K562 (cell line): ENCODE measurements around the gene IL1RL2. TPM values are rescaled to one million over a fixed set of nuclear protein-coding genes. Genes with fewer than 3 reads are reported as not detected.
A peak's percentile ranks its signal among the peaks of the same experiment; 100 is the strongest.

Source experiments
- ATAC-seq: fragments of 200-7000 bp; cut with Tn5 transposase; 3 replicates; pipeline ENCODE4 v1.9.1; 2020; ENCODE audit warnings: moderate library complexity
- BruUV-seq: library from RNA; stranded (reverse); fragments of 400-500 nt; replicated peaks from 2 replicates; lab custom pipeline; 2021; lab: Mats Ljungman, UMichigan
- CTCF ChIA-PET: fragments of 300-600 bp; formaldehyde crosslinking; extraction: SDS; loops from one replicate; lab custom pipeline; 2021; ENCODE audit warnings: low intra/inter-chr PET ratio; lab: Yijun Ruan, JAX
- POLR2A ChIA-PET: fragments of 300-600, 350-650 bp; sonication (Branson Sonifier 250); formaldehyde crosslinking; extraction: SDS; loops from one replicate; lab custom pipeline; 2021; ENCODE audit warnings: antibody characterized with exemption, inconsistent platforms; lab: Yijun Ruan, JAX
- DNase-seq, 4 experiments: peaks; one replicate each; pipeline versions ENCODE4 v3.0.0 to v3.0.0-alpha.2; 2011 to 2018; ENCODE audit warnings: low spot score in 3 of 4, mixed read lengths in 3 of 4; ENCODE audit errors: extremely low read depth in 1 of 4
- FAIRE-seq: peaks from 2 replicates; lab custom pipeline; 2011; peaks lifted over from hg19 to GRCh38; lab: Jason Lieb, UNC
- H2AFZ ChIP-seq: 2 replicates; pipeline ENCODE4 v1.6.0; 2011; ENCODE audit warnings: low read depth, low read length, control low read depth, inconsistent platforms
- H3K27ac ChIP-seq: fragments of 200-600 bp; 3 replicates; pipeline ENCODE4 v1.8.0; 2011; ENCODE audit warnings: low read depth, mild to moderate bottlenecking, control low read depth, inconsistent platforms, low read length, moderate library complexity, mixed read lengths; ENCODE audit errors: extremely low read depth
- H3K27me3 ChIP-seq, 2 experiments: fragments of 300-600 bp in 1 of 2; 2 replicates in 1 of 2; 3 replicates in 1 of 2; pipeline versions ENCODE4 v1.6.0 to v1.8.0; 2011; ENCODE audit warnings: inconsistent platforms in 2 of 2, low read length in 2 of 2, mild to moderate bottlenecking in 1 of 2, mixed read lengths in 1 of 2, moderate library complexity in 1 of 2; ENCODE audit not compliant: control insufficient read depth in 2 of 2, insufficient read depth in 2 of 2
- H3K36me3 ChIP-seq: fragments of 300-600 bp; 3 replicates; pipeline ENCODE4 v1.8.0; 2011; ENCODE audit warnings: mild to moderate bottlenecking, low read length, inconsistent platforms; ENCODE audit not compliant: control insufficient read depth, insufficient read depth
- H3K4me1 ChIP-seq, 2 experiments: fragments of 200-600 bp in 1 of 2; replicated peaks in 1 of 2; 2 replicates in 1 of 2; 3 replicates in 1 of 2; pipeline versions ENCODE4 v1.5.1 to v1.8.0; 2011; ENCODE audit warnings: inconsistent platforms in 2 of 2, low read length in 2 of 2, mild to moderate bottlenecking in 1 of 2, mixed read lengths in 1 of 2, moderate library complexity in 1 of 2; ENCODE audit not compliant: control insufficient read depth in 2 of 2, insufficient read depth in 2 of 2
- H3K4me2 ChIP-seq: 2 replicates; pipeline ENCODE4 v1.6.1; 2011; ENCODE audit warnings: low read length, control low read depth, inconsistent platforms, mixed read lengths; ENCODE audit not compliant: insufficient read depth
- H3K4me3 ChIP-seq: fragments of 200-600 bp; sonication (generic), shearing (Covaris generic); 2 replicates; pipeline ENCODE4 v1.5.1; 2016; ENCODE audit warnings: control low read depth, inconsistent platforms
- H3K79me2 ChIP-seq: fragments of 200-600 bp; 3 replicates; pipeline ENCODE4 v1.8.0; 2011; ENCODE audit warnings: low read length, inconsistent platforms; ENCODE audit not compliant: control insufficient read depth, insufficient read depth
- H3K9ac ChIP-seq, 2 experiments: 2 replicates each; pipeline versions ENCODE4 v1.6.0 to v1.6.1; 2011; ENCODE audit warnings: low read depth in 2 of 2, low read length in 2 of 2, control low read depth in 1 of 2, inconsistent platforms in 1 of 2, mild to moderate bottlenecking in 1 of 2, mixed read lengths in 1 of 2; ENCODE audit not compliant: insufficient read depth in 1 of 2
- H3K9me1 ChIP-seq: one replicate; pipeline ENCODE4 v1.6.0; 2011; ENCODE audit warnings: inconsistent platforms, mild to moderate bottlenecking, low read length, moderate library complexity; ENCODE audit not compliant: control insufficient read depth, insufficient read depth
- H3K9me3 ChIP-seq: replicated peaks from 2 replicates; pipeline ENCODE4 v1.5.1; 2011; ENCODE audit warnings: low read depth, low read length, inconsistent platforms; ENCODE audit not compliant: control insufficient read depth, insufficient read depth
- H4K20me1 ChIP-seq: replicated peaks from 2 replicates; pipeline ENCODE4 v1.6.1; 2011; ENCODE audit warnings: low read length, inconsistent platforms, mixed read lengths; ENCODE audit not compliant: control insufficient read depth, insufficient read depth
- CBFB ChIP-seq: sonication (generic); formaldehyde crosslinking; IDR thresholded peaks from 2 replicates; pipeline ENCODE4 v1.4.0; 2020; ENCODE audit warnings: mild to moderate bottlenecking, missing genetic modification reagents
- CREM ChIP-seq: IDR thresholded peaks from 2 replicates; pipeline ENCODE4 v1.6.1; 2014; ENCODE audit warnings: antibody characterized with exemption, low read depth
- GABPA ChIP-seq: fragments of 200-800 bp; sonication (Bioruptor generic); conservative IDR thresholded peaks from 2 replicates; pipeline ENCODE4 v1.6.1; 2016; ENCODE audit warnings: low read depth, missing genetic modification characterization, missing compliant biosample characterization
- GATAD2A ChIP-seq: fragments of 450-650 bp; IDR thresholded peaks from 2 replicates; pipeline ENCODE4 v1.6.1; 2017
- HMBOX1 ChIP-seq: sonication (generic); IDR thresholded peaks from 2 replicates; pipeline ENCODE4 v1.6.1; 2016
- MYC ChIP-seq, 2 experiments: fragments of 250-450 bp in 1 of 2; sonication (Bioruptor Pico) in 1 of 2; IDR thresholded peaks; 2 replicates each; pipeline versions ENCODE4 v1.5.1 to v1.6.1; 2012 to 2021; ENCODE audit warnings: low read depth in 2 of 2, borderline replicate concordance in 1 of 2, improper control_type of control experiment in 1 of 2, low read length in 1 of 2, mild to moderate bottlenecking in 1 of 2, moderate library complexity in 1 of 2
- PHF20 ChIP-seq: fragments of 450-650 bp; IDR thresholded peaks from 2 replicates; pipeline ENCODE4 v1.6.1; 2018; ENCODE audit not compliant: partially characterized antibody
- RBM15 ChIP-seq: fragments of 200-400 bp; formaldehyde crosslinking; IDR thresholded peaks from 2 replicates; pipeline ENCODE4 v1.6.1; 2018; ENCODE audit warnings: mild to moderate bottlenecking, low read length, moderate library complexity; ENCODE audit not compliant: insufficient read depth
- RBM39 ChIP-seq: fragments of 200-400 bp; formaldehyde crosslinking; optimal IDR thresholded peaks from 2 replicates; pipeline ENCODE3; 2018; ENCODE audit warnings: low read depth, low read length
- ZBTB40 ChIP-seq, 2 experiments: fragments of 450-650 bp in 1 of 2; sonication (generic) in 1 of 2; formaldehyde crosslinking in 1 of 2; IDR thresholded peaks; 2 replicates each; pipeline versions ENCODE4 v1.7.1 to v1.9.0; 2016 to 2022; ENCODE audit warnings: inconsistent platforms in 1 of 2, mild to moderate bottlenecking in 1 of 2, missing genetic modification reagents in 1 of 2
- ZKSCAN1 ChIP-seq: fragments of 150-350 bp; IDR thresholded peaks from 2 replicates; pipeline ENCODE4 v1.6.1; 2016; ENCODE audit warnings: low read depth, low read length
- ZNF445 ChIP-seq: fragments of 250-450 bp; sonication (Bioruptor Pico); IDR thresholded peaks from 2 replicates; pipeline ENCODE4 v1.4.0; 2020; ENCODE audit warnings: low read depth, mild to moderate bottlenecking, moderate library complexity
- ZNF589 ChIP-seq: fragments of 200-800 bp; sonication (Bioruptor generic); IDR thresholded peaks from 2 replicates; pipeline ENCODE4 v1.6.1; 2016; ENCODE audit warnings: low read depth, missing genetic modification characterization, missing compliant biosample characterization
- in situ Hi-C: fragments of 300-500 bp; cut with MboI; formaldehyde crosslinking; loops from 4 replicates; pipeline ENCODE4 v1.15.0; 2018; ENCODE audit warnings: inconsistent platforms, mixed read lengths
- intact Hi-C: fragments of 100-400 bp; cut with micrococcal nuclease; formaldehyde crosslinking; loops from 2 replicates; pipeline ENCODE4 v1.14.2; 2022
- polyA plus RNA-seq, 8 experiments: library from polyadenylated mRNA; depleted of rRNA in 4 of 8; stranded (reverse) in 5 of 8; unstranded in 3 of 8; fragments of >200 nt; fragmentation: Nextera tagmentation in 2 of 8; fragmentation: Illumina TruSeq in 1 of 8; extraction: Ambion mirVana in 2 of 8; extraction: Trizol in 1 of 8; gene quantifications; 2 replicates each; pipeline versions ENCODE4 v1.2.1 to v1.2.3, GENCODE V29; 2011 to 2014; ENCODE audit warnings: inconsistent platforms in 1 of 8, missing spikeins in 1 of 8
- total RNA-seq, 7 experiments: library from RNA; depleted of rRNA in 6 of 7; stranded (reverse); fragments of >200 nt in 6 of 7; fragmentation: Illumina TruSeq in 2 of 7; extraction: Trizol in 2 of 7; gene quantifications; 2 replicates each; pipeline versions ENCODE4 v1.2.1 to v1.2.3, GENCODE V29; 2011 to 2021; ENCODE audit warnings: low replicate concordance in 1 of 7

Gene IL1RL2
- total and polyA plus RNA-seq, 9 of the 15 experiments (the other 6 are each of a cell fraction or from before 2014, with no cell fraction given) = not detected

GRCh38 chr2:102256276-102256675, 69.5 kb downstream of the IL1RL2 start:
- H3K4me3 ChIP-seq = no peak overlapping the region
- no peaks in the 10 kb centered on the region for H4K20me1 ChIP-seq
- peak overlapping the region; percentile 81 for H2AFZ ChIP-seq
- no peaks in the 10 kb centered on the region for H3K9me3 ChIP-seq
- DNase-seq (no peak), FAIRE-seq (no peak), ATAC-seq (no peak)
- H3K4me1 ChIP-seq = no peaks in the 10 kb centered on the region; a peak in 1 of 5 replicates
- H3K9ac ChIP-seq = no peak overlapping the region
- no peak overlapping the region for H3K4me2 ChIP-seq
- no peak overlapping the region for H3K27ac ChIP-seq
- no peaks in the 10 kb centered on the region for H3K36me3 ChIP-seq
- in situ Hi-C loops (no loop called here), intact Hi-C loops (loop anchor here (5.0 kb wide), 1 partner anchor 81 kb away; no protein-coding TSS in a partner anchor)
- no peaks in the 10 kb centered on the region for H3K79me2 ChIP-seq
- H3K27me3 ChIP-seq = no peaks in the 10 kb centered on the region
- H3K9me1 ChIP-seq = no peaks in the 10 kb centered on the region
- ChIA-PET POLR2A (no interaction called here), CTCF (interaction anchor here (1.0 kb wide), 1 partner anchor 187 kb away, joined by 4 read pairs; no protein-coding TSS in a partner anchor)
- BruUV-seq = no TSS peak
- TF ChIP-seq GABPA (tag) (0 out of 2 replicates have a peak, but pooled peaks have one; percentile 17), RBM39 (no peak), ZNF445 (CRISPR knock-in tag) (no peak), GATAD2A (no peak), ZNF589 (CRISPR knock-in tag) (peak; percentile 51; the same call in 1 of the 2 replicates), RBM15 (no peak), CBFB (CRISPR knock-in tag) (no peak), HMBOX1 (no peak), ZKSCAN1 (no peak), ZBTB40 (IDR thresholded peaks at IDR 0.05) (0 out of 2 replicates have a peak, but pooled peaks have one; percentile 30), ZBTB40 (CRISPR knock-in tag; IDR thresholded peaks at IDR 0.05) (no peak), CREM (no peak), PHF20 (no peak), MYC (IDR thresholded peaks at IDR 0.05; ENCODE audit: low read depth, low read length) (no peak), MYC (CRISPR knock-in tag; IDR thresholded peaks at IDR 0.05; ENCODE audit: borderline replicate concordance, low read depth) (no peak)
